Endodermal cell (in vitro differentiated cells): ENCODE measurements around the gene OR6K2. TPM values are rescaled to one million over a fixed set of nuclear protein-coding genes. Genes with fewer than 3 reads are reported as not detected.

Experiments used
- DNase-seq: peaks from one replicate; pipeline ENCODE4 v3.0.0-alpha.2; 2017
- H3K27ac ChIP-seq: 2 replicates; pipeline ENCODE4 v1.5.1; 2013; ENCODE audit warnings: mild to moderate bottlenecking, low read depth, low read length, moderate library complexity
- H3K27me3 ChIP-seq: 2 replicates; pipeline ENCODE4 v1.6.1; 2013; ENCODE audit warnings: mild to moderate bottlenecking, low read length, moderate library complexity; ENCODE audit not compliant: insufficient read depth, control insufficient read depth, poor library complexity, severe bottlenecking
- H3K36me3 ChIP-seq: 2 replicates; pipeline ENCODE4 v1.7.0; 2013; ENCODE audit warnings: mild to moderate bottlenecking, low read length, moderate library complexity; ENCODE audit not compliant: control insufficient read depth, insufficient read depth
- H3K4me1 ChIP-seq: one replicate; pipeline ENCODE4 v1.7.0; 2013; ENCODE audit warnings: low read length; ENCODE audit not compliant: control insufficient read depth, insufficient read depth
- H3K4me3 ChIP-seq: 2 replicates; pipeline ENCODE4 v1.5.1; 2013; ENCODE audit warnings: mild to moderate bottlenecking, low read length, moderate library complexity
- H3K9ac ChIP-seq: 2 replicates; pipeline ENCODE4 v1.6.1; 2013; ENCODE audit warnings: mild to moderate bottlenecking, low read length, moderate library complexity; ENCODE audit not compliant: poor library complexity, severe bottlenecking; ENCODE audit errors: extremely low read depth
- H3K9me3 ChIP-seq: 2 replicates; pipeline ENCODE4 v1.6.1; 2013; ENCODE audit warnings: mild to moderate bottlenecking, low read length, moderate library complexity; ENCODE audit not compliant: control insufficient read depth
- H3K27ac Mint-ChIP-seq: 2 replicates; pipeline ENCODE4 v1.8.0; 2020; ENCODE audit warnings: mixed read lengths
- H3K27me3 Mint-ChIP-seq: 2 replicates; pipeline ENCODE4 v1.8.0; 2021; ENCODE audit warnings: mild to moderate bottlenecking, mixed read lengths; ENCODE audit not compliant: insufficient read depth
- H3K36me3 Mint-ChIP-seq: 2 replicates; pipeline ENCODE4 v1.8.0; 2020; ENCODE audit warnings: low read depth, mixed read lengths
- H3K4me1 Mint-ChIP-seq: 2 replicates; pipeline ENCODE4 v1.8.0; 2020; ENCODE audit warnings: mixed read lengths
- H3K4me3 Mint-ChIP-seq: 2 replicates; pipeline ENCODE4 v1.8.0; 2020; ENCODE audit warnings: mild to moderate bottlenecking, moderate library complexity, mixed read lengths
- H3K9me3 Mint-ChIP-seq: 2 replicates; pipeline ENCODE4 v1.8.0; 2020; ENCODE audit warnings: mild to moderate bottlenecking, mixed read lengths
- WGBS, 2 experiments: methylation state at CpG; one replicate each; pipeline versions ENCODE4 v1.1.5 to v1.1.7; 2013; ENCODE audit warnings: missing lambda C conversion rate in 2 of 2, mixed read lengths in 1 of 2; ENCODE audit not compliant: insufficient coverage in 1 of 2, insufficient read length in 1 of 2; 5-methylcytosine and 5-hydroxymethylcytosine counted together
- total RNA-seq, 2 donors: library from RNA; stranded (reverse); fragmentation: NEBNext Ultra II Directional in 1 of 2; extraction: Animal tissue kit (Norgen Biotek cat#: 25700) in 1 of 2; gene quantifications; 2 replicates in 1 of 2; 3 replicates in 1 of 2; pipeline ENCODE4 v1.2.1, GENCODE V29; 2021
- TF ChIP-seq, protein P1 (sequence below): fragments of 200-600 bp; sonication (generic); conservative IDR thresholded peaks from 2 replicates; pipeline ENCODE4 v1.5.0; 2021; ENCODE audit warnings: antibody characterized with exemption, mild to moderate bottlenecking

The OR6K2 gene
- total RNA-seq, 2 donors from 2014 or later, result not detected

DNA sequence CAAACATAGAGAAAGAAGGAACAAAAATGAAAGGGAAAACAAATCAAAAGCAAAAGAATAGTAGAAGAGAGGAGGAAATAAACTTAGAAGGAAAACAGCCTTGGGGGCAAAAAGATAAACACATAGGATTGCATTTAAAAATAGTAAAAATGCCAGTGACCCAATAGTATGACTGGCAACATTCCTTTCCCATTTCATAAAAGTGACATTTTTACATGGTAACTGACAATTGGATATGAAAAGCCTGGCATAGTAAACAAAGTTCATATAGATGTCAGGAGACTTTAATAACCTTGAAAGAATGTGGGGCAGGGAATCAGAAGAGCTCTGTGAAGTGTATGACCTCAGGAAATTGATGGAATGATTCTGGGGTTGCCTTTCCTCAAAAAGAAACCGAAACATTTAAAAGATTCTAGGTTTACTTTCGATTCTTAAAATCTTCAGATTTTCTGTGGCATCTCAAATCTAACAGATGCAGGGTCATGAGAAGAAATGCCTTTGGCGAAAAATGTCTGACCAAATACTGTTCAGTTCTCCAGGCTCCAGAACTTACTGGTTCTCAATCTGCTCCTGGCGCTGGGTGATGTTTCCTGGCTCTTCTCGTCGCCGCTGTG lies 47.6 kb downstream of the OR6K2 start:
- Histone ChIP-seq H3K27ac (no peak overlapping the region), H3K4me3 (no peak overlapping the region), H3K9ac (no peak overlapping the region), H3K36me3 (no peaks in the 10 kb centered on the region), H3K4me1 (no peaks in the 10 kb centered on the region), H3K9me3 (no peaks in the 10 kb centered on the region), H3K27me3 (no peaks in the 10 kb centered on the region)
- Mint-ChIP-seq H3K4me3 (no peak overlapping the region), H3K9me3 (no peaks in the 10 kb centered on the region), H3K27me3 (no peaks in the 10 kb centered on the region), H3K27ac (no peak overlapping the region), H3K36me3 (no peaks in the 10 kb centered on the region), H3K4me1 (no peaks in the 10 kb centered on the region)
- TF ChIP-seq, protein P1, sequence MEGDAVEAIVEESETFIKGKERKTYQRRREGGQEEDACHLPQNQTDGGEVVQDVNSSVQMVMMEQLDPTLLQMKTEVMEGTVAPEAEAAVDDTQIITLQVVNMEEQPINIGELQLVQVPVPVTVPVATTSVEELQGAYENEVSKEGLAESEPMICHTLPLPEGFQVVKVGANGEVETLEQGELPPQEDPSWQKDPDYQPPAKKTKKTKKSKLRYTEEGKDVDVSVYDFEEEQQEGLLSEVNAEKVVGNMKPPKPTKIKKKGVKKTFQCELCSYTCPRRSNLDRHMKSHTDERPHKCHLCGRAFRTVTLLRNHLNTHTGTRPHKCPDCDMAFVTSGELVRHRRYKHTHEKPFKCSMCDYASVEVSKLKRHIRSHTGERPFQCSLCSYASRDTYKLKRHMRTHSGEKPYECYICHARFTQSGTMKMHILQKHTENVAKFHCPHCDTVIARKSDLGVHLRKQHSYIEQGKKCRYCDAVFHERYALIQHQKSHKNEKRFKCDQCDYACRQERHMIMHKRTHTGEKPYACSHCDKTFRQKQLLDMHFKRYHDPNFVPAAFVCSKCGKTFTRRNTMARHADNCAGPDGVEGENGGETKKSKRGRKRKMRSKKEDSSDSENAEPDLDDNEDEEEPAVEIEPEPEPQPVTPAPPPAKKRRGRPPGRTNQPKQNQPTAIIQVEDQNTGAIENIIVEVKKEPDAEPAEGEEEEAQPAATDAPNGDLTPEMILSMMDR, result no peak
- no peak for DNase-seq
- 93 to 98% methylated on average over 7 of the region's 7 CpGs for WGBS, 2 experiments

Other genes with a start within 250 kb of the OR6K2 start
- not detected for gene OR10K1, start 238.8 kb downstream of the OR6K2 start, total RNA-seq
- not detected for gene OR10R2, start 228.4 kb downstream of the OR6K2 start, total RNA-seq
- gene OR6Y1, start 146.2 kb downstream of the OR6K2 start, total RNA-seq, result not detected
- not detected for gene OR6P1, start 130.1 kb downstream of the OR6K2 start, total RNA-seq
- not detected for gene OR10X1, start 120.8 kb downstream of the OR6K2 start, total RNA-seq
- gene OR10Z1, start 95.4 kb downstream of the OR6K2 start, total RNA-seq, result not detected
- not detected for gene SPTA1, start 13.9 kb downstream of the OR6K2 start, total RNA-seq
- not detected for gene OR6K3, start 20.1 kb upstream of the OR6K2 start, total RNA-seq
- gene OR6K6, start 54.1 kb upstream of the OR6K2 start, total RNA-seq, result not detected
- not detected for gene OR6N1, start 71.5 kb upstream of the OR6K2 start, total RNA-seq
- gene OR6N2, start 80.6 kb upstream of the OR6K2 start, total RNA-seq, result not detected
- gene MNDA, start 130.7 kb upstream of the OR6K2 start, total RNA-seq, result not detected
- not detected for gene PYHIN1, start 230.9 kb upstream of the OR6K2 start, total RNA-seq